Measurements from ENCODE around the gene BFSP2. TPM values are rescaled to one million over a fixed set of nuclear protein-coding genes. Genes with fewer than 3 reads are reported as not detected.

The BFSP2 gene
- total and polyA plus RNA-seq, 12 donors, result not detected

GRCh38 chr3:133441867-133442270 is 42.0 kb downstream of the BFSP2 start:
- WGBS, 4 donors, result 58 to 73% (median 67%) methylated on average over 3 of the region's 3 CpGs
- H3K4me1 ChIP-seq (replicated peaks in 1 of 2), result no peaks in the 10 kb centered on the region
- TF ChIP-seq CTCF (IDR thresholded peaks at IDR 0.05) (no peak), POLR2A (IDR thresholded peaks at IDR 0.05) (no peak)
- H3K9me3 ChIP-seq (replicated peaks in 1 of 3), result no peaks in the 10 kb centered on the region
- no peaks in the 10 kb centered on the region for H3K27me3 ChIP-seq
- DNase-seq, result no peak
- intact Hi-C loops (cut with DNase I), result no loop called here
- no peak overlapping the region for H3K27ac ChIP-seq
- no peaks in the 10 kb centered on the region for H3K36me3 ChIP-seq (replicated peaks in 1 of 2)
- H3K4me3 ChIP-seq, result no peak overlapping the region

GRCh38 chr3:133442518-133442917 is 42.7 kb downstream of the BFSP2 start:
- 86 to 96% (median 89%) methylated on average over 1 of the region's 1 CpG for WGBS, 4 donors
- DNase-seq, result no peak
- no peaks in the 10 kb centered on the region for H3K9me3 ChIP-seq (replicated peaks in 1 of 3)
- intact Hi-C loops (cut with DNase I), result no loop called here
- H3K4me3 ChIP-seq, result no peak overlapping the region
- H3K36me3 ChIP-seq (replicated peaks in 1 of 2), result no peaks in the 10 kb centered on the region
- H3K27ac ChIP-seq, result no peak overlapping the region
- no peaks in the 10 kb centered on the region for H3K4me1 ChIP-seq (replicated peaks in 1 of 2)
- H3K27me3 ChIP-seq, result no peaks in the 10 kb centered on the region
- TF ChIP-seq CTCF (IDR thresholded peaks at IDR 0.05) (no peak), POLR2A (IDR thresholded peaks at IDR 0.05) (no peak)

GRCh38 chr3:133443649-133444422 is 44.0 kb downstream of the BFSP2 start:
- H3K27me3 ChIP-seq, result no peaks in the 10 kb centered on the region
- H3K36me3 ChIP-seq (replicated peaks in 1 of 2), result no peaks in the 10 kb centered on the region
- WGBS, 4 donors, result 36 to 57% (median 55%) methylated on average over 5 of the region's 5 CpGs
- no peak for DNase-seq
- H3K27ac ChIP-seq, result no peak overlapping the region
- TF ChIP-seq CTCF (IDR thresholded peaks at IDR 0.05), result no peak
- no peak for TF ChIP-seq POLR2A (IDR thresholded peaks at IDR 0.05)
- peaks cover 0 to 5% of the 10 kb centered on the region in 2 donors for H3K4me1 ChIP-seq (replicated peaks in 1 of 2)
- no peaks in the 10 kb centered on the region for H3K9me3 ChIP-seq (replicated peaks in 1 of 3)
- no peak overlapping the region for H3K4me3 ChIP-seq
- intact Hi-C loops (cut with DNase I), result no loop called here

GRCh38 chr3:133444423-133444774 is 44.5 kb downstream of the BFSP2 start:
- no peaks in the 10 kb centered on the region for H3K27me3 ChIP-seq
- no peak for DNase-seq
- WGBS, 4 donors, result 78 to 95% (median 82%) methylated on average over 4 of the region's 4 CpGs
- no peaks in the 10 kb centered on the region for H3K36me3 ChIP-seq (replicated peaks in 1 of 2)
- H3K9me3 ChIP-seq (replicated peaks in 1 of 3), result no peaks in the 10 kb centered on the region
- H3K4me1 ChIP-seq (replicated peaks in 1 of 2), result peaks cover 0 to 5% of the 10 kb centered on the region in 2 donors
- TF ChIP-seq CTCF (IDR thresholded peaks at IDR 0.05) (no peak), POLR2A (IDR thresholded peaks at IDR 0.05) (no peak)
- H3K4me3 ChIP-seq, result no peak overlapping the region
- no peak overlapping the region for H3K27ac ChIP-seq
- intact Hi-C loops (cut with DNase I), result no loop called here
